IMR-90 (cell line): Measurements from ENCODE around the gene SLC44A4. TPM values are rescaled to one million over a fixed set of nuclear protein-coding genes. Genes with fewer than 3 reads are reported as not detected.
A peak's percentile ranks its signal among the peaks of the same experiment; 100 is the strongest.
"Not testable (repeated sequence)": the region's sequence is repeated elsewhere in the genome, so short reads cannot be mapped to it uniquely, and the experiment has no call there.

Experiments used
- ATAC-seq: fragments of 200-7000 bp; cut with Tn5 transposase; 2 replicates; pipeline ENCODE4 v1.9.1; 2020; ENCODE audit warnings: low read depth, mild to moderate bottlenecking, moderate library complexity
- BruUV-seq: library from RNA; stranded (reverse); fragments of 400-500 nt; replicated peaks from 2 replicates; lab custom pipeline; 2021; lab: Mats Ljungman, UMichigan
- CTCF ChIA-PET: fragments of 300-600 bp; formaldehyde crosslinking; extraction: SDS; loops from one replicate; lab custom pipeline; 2021; ENCODE audit warnings: antibody characterized with exemption; lab: Yijun Ruan, JAX
- POLR2A ChIA-PET: fragments of 300-600 bp; sonication (Branson Sonifier 250); formaldehyde crosslinking; loops from one replicate; lab custom pipeline; 2022; ENCODE audit warnings: antibody characterized with exemption; ENCODE audit not compliant: unreplicated experiment; lab: Charles Lee
- DNase-seq: peaks from one replicate; pipeline ENCODE4 v3.0.0; 2013
- H2AFZ ChIP-seq: replicated peaks from 2 replicates; pipeline ENCODE3; 2013; ENCODE audit warnings: low read length, mild to moderate bottlenecking; ENCODE audit not compliant: poor library complexity
- H2AK5ac ChIP-seq: 2 replicates; pipeline ENCODE4 v1.6.1; 2013; ENCODE audit warnings: low read depth, low read length, inconsistent platforms
- H2AK9ac ChIP-seq: replicated peaks from 2 replicates; pipeline ENCODE3; 2013; ENCODE audit warnings: mild to moderate bottlenecking, low read depth, low read length, moderate library complexity; ENCODE audit not compliant: poor library complexity
- H2BK120ac ChIP-seq: 2 replicates; pipeline ENCODE4 v1.6.1; 2013; ENCODE audit warnings: low read depth, low read length, inconsistent platforms
- H2BK15ac ChIP-seq: 3 replicates; pipeline ENCODE4 v1.6.1; 2013; ENCODE audit warnings: low read depth, low read length, inconsistent platforms
- H2BK20ac ChIP-seq: 2 replicates; pipeline ENCODE4 v1.6.1; 2013; ENCODE audit warnings: low read depth, mild to moderate bottlenecking, inconsistent platforms, low read length, moderate library complexity
- H2BK5ac ChIP-seq: 2 replicates; pipeline ENCODE4 v1.6.1; 2013; ENCODE audit warnings: mild to moderate bottlenecking, low read depth, low read length, inconsistent platforms; ENCODE audit not compliant: poor library complexity, severe bottlenecking
- H3K14ac ChIP-seq: replicated peaks from 2 replicates; pipeline ENCODE4 v1.6.1; 2013; ENCODE audit warnings: low read depth, low read length, inconsistent platforms
- H3K18ac ChIP-seq: 2 replicates; pipeline ENCODE4 v1.6.1; 2013; ENCODE audit warnings: low read depth, low read length, control low read depth
- H3K23ac ChIP-seq: 2 replicates; pipeline ENCODE4 v1.6.1; 2013; ENCODE audit warnings: low read depth, low read length, inconsistent platforms
- H3K27ac ChIP-seq: 2 replicates; pipeline ENCODE4 v1.5.1; 2013; ENCODE audit warnings: mild to moderate bottlenecking, control low read depth, low read length; ENCODE audit not compliant: insufficient read depth
- H3K27me3 ChIP-seq: 2 replicates; pipeline ENCODE4 v1.6.1; 2013; ENCODE audit warnings: low read length; ENCODE audit not compliant: control insufficient read depth, insufficient read depth
- H3K36me3 ChIP-seq: 2 replicates; pipeline ENCODE4 v1.6.1; 2013; ENCODE audit warnings: low read length, mixed read lengths; ENCODE audit not compliant: control insufficient read depth, insufficient read depth
- H3K4ac ChIP-seq: 2 replicates; pipeline ENCODE4 v1.6.1; 2013; ENCODE audit warnings: low read depth, low read length, inconsistent platforms
- H3K4me1 ChIP-seq: 2 replicates; pipeline ENCODE4 v1.6.1; 2013; ENCODE audit warnings: low read length, mixed read lengths; ENCODE audit not compliant: control insufficient read depth, insufficient read depth
- H3K4me2 ChIP-seq: 2 replicates; pipeline ENCODE4 v1.6.1; 2013; ENCODE audit warnings: low read depth, mild to moderate bottlenecking, control low read depth, low read length, moderate library complexity
- H3K4me3 ChIP-seq: 2 replicates; pipeline ENCODE4 v1.5.1; 2013; ENCODE audit warnings: low read depth, mild to moderate bottlenecking, control low read depth, low read length, moderate library complexity; ENCODE audit not compliant: insufficient read depth
- H3K56ac ChIP-seq: 2 replicates; pipeline ENCODE4 v1.6.1; 2013; ENCODE audit warnings: low read length, inconsistent platforms; ENCODE audit not compliant: insufficient read depth; ENCODE audit errors: extremely low read depth
- H3K79me1 ChIP-seq, 2 experiments: 2 replicates each; pipeline ENCODE4 v1.6.1; 2013; ENCODE audit warnings: low read length in 2 of 2, inconsistent platforms in 1 of 2, low read depth in 1 of 2
- H3K9ac ChIP-seq: 2 replicates; pipeline ENCODE4 v1.6.1; 2013; ENCODE audit warnings: low read depth, low read length, control low read depth
- H3K9me1 ChIP-seq: 2 replicates; pipeline ENCODE4 v1.6.1; 2013; ENCODE audit warnings: low read length, inconsistent platforms; ENCODE audit not compliant: insufficient read depth
- H3K9me3 ChIP-seq: 2 replicates; pipeline ENCODE4 v1.6.1; 2013; ENCODE audit warnings: low read length; ENCODE audit not compliant: control insufficient read depth, insufficient read depth
- H4K20me1 ChIP-seq: 2 replicates; pipeline ENCODE4 v1.6.1; 2013; ENCODE audit warnings: low read length, inconsistent platforms; ENCODE audit not compliant: insufficient read depth
- H4K5ac ChIP-seq: 2 replicates; pipeline ENCODE4 v1.6.1; 2013; ENCODE audit warnings: mild to moderate bottlenecking, low read depth, low read length, control low read depth
- H4K8ac ChIP-seq, 2 experiments: 2 replicates each; pipeline ENCODE4 v1.6.1; 2013; ENCODE audit warnings: low read depth in 2 of 2, low read length in 2 of 2, control low read depth in 1 of 2, inconsistent platforms in 1 of 2
- H4K91ac ChIP-seq: 2 replicates; pipeline ENCODE4 v1.6.1; 2013; ENCODE audit warnings: low read depth, low read length, inconsistent platforms; ENCODE audit not compliant: insufficient read depth
- CEBPB ChIP-seq: IDR thresholded peaks from 2 replicates; pipeline ENCODE4 v1.6.1; 2012; ENCODE audit warnings: low read depth, low read length, improper control_type of control experiment
- RAD21 ChIP-seq: IDR thresholded peaks from 2 replicates; pipeline ENCODE4 v1.6.1; 2012; ENCODE audit warnings: low read length, improper control_type of control experiment
- RCOR1 ChIP-seq: IDR thresholded peaks from 2 replicates; pipeline ENCODE4 v1.6.1; 2012; ENCODE audit warnings: mild to moderate bottlenecking, low read length, improper control_type of control experiment; ENCODE audit not compliant: insufficient replicate concordance
- WGBS, 2 experiments: methylation state at CpG; one replicate each; pipeline versions ENCODE4 v1.1.5 to v1.1.7; 2013; ENCODE audit warnings: missing lambda C conversion rate in 2 of 2; ENCODE audit not compliant: insufficient read length in 1 of 2; ENCODE audit errors: extremely low coverage in 2 of 2; 5-methylcytosine and 5-hydroxymethylcytosine counted together
- dilution Hi-C: fragments of 300-500 bp; cut with HindIII; formaldehyde crosslinking; loops from one replicate; pipeline ENCODE4 v1.14.3; 2018; ENCODE audit warnings: low sequenced_read_pairs; ENCODE audit not compliant: unreplicated experiment
- in situ Hi-C: fragments of 300-500 bp; cut with MboI; formaldehyde crosslinking; loops from 3 replicates; pipeline ENCODE4 v1.14.3; 2019; ENCODE audit warnings: low sequenced_read_pairs, inconsistent platforms, mixed read lengths
- intact Hi-C: fragments of 100-400 bp; cut with micrococcal nuclease; formaldehyde crosslinking; loops from 2 replicates; pipeline ENCODE4 v1.10.0; 2022
- polyA plus RNA-seq, 3 experiments: library from polyadenylated mRNA; depleted of rRNA; stranded (reverse); fragments of >200 nt; gene quantifications; 2 replicates each; pipeline ENCODE4 v1.2.3, GENCODE V29; 2012; ENCODE audit warnings: low replicate concordance in 1 of 3
- total RNA-seq: library from RNA; depleted of rRNA; stranded (reverse); fragments of >200 nt; gene quantifications from 2 replicates; pipeline ENCODE4 v1.2.3, GENCODE V29; 2012

SLC44A4 gene
- total and polyA plus RNA-seq, 2 of the 4 experiments (the other 2 are of a cell fraction), result 0.14 to 0.36 TPM

DNA sequence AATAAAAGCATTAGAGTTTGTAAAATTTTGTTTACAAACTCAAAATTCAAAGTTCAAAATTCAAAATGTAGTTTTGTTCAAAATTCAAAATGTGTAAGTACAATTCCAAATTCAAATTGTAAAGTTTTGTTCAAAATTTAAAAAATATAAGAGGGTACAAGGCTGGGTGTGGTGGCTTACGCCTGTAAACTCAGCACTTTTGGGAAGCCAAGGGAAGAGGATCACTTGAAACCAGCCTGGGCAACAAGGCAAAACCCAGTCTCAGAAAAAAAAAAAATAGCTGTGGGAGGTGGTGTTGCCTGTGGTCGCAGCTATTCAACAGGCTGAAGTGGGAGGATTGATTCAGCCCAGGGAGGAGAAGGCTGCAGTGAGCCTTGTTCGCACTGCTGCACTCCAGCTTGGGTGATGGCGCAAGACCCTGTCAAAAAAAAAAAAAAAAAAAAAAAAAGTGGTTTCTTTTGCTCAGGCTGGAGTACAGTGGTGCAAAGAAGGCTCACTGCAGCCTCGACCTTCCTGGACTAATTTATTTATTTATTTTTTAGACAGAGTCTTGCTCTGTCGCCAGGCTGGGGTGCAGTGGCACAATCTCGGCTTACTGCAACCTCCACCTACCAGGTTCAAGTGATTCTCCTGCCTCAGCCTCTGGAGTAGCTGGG lies 28.5 kb upstream of the SLC44A4 start:
- H3K4me3 ChIP-seq, result no peak overlapping the region
- no peaks in the 10 kb centered on the region for H3K9me3 ChIP-seq
- H3K9me1 ChIP-seq, result peaks cover 14% of the 10 kb centered on the region; the same call in 1 of the 2 replicates
- in situ Hi-C loops (no loop called here), dilution Hi-C loops (no loop called here), intact Hi-C loops (no loop called here)
- no peak for TF ChIP-seq RAD21
- no peak for TF ChIP-seq RCOR1
- peak; percentile 93 for TF ChIP-seq CEBPB
- no peak overlapping the region for H2BK120ac ChIP-seq
- peak; percentile 46 for ATAC-seq
- BruUV-seq, result no TSS peak
- peak; percentile 85 for DNase-seq
- no peaks in the 10 kb centered on the region for H4K20me1 ChIP-seq
- H3K9ac ChIP-seq, result no peak overlapping the region
- H2AK9ac ChIP-seq, result no peak overlapping the region
- ChIA-PET POLR2A (no interaction called here), CTCF (interaction anchor here (0.6 to 1.2 kb wide), 2 partner anchors 45 to 686 kb away, joined by 3 read pairs; no protein-coding TSS in a partner anchor)
- H3K14ac ChIP-seq, result 0 out of 2 replicates have a peak overlapping the region, but pooled peaks have one; percentile 25
- H3K36me3 ChIP-seq, result no peaks in the 10 kb centered on the region
- H2AK5ac ChIP-seq, result 0 out of 2 replicates have a peak overlapping the region, but pooled peaks have one; percentile 15
- H4K5ac ChIP-seq, result no peak overlapping the region
- H3K27ac ChIP-seq, result peak overlapping the region; percentile 55; the same call in 1 of the 2 replicates
- no peak overlapping the region for H2BK15ac ChIP-seq
- no peak overlapping the region for H3K4me2 ChIP-seq
- peak overlapping the region in 1 of 2 experiments; percentile 30; a peak in 1 of 4 replicates for H4K8ac ChIP-seq
- peak overlapping the region; percentile 26 for H2AFZ ChIP-seq
- no peak overlapping the region for H3K23ac ChIP-seq
- no peak overlapping the region for H2BK20ac ChIP-seq
- no peak overlapping the region for H4K91ac ChIP-seq
- H2BK5ac ChIP-seq, result no peak overlapping the region
- peaks cover 10% of the 10 kb centered on the region for H3K4me1 ChIP-seq
- no peaks in the 10 kb centered on the region for H3K27me3 ChIP-seq
- no peak overlapping the region for H3K18ac ChIP-seq
- H3K4ac ChIP-seq, result peak overlapping the region; percentile 52; the same call in 1 of the 2 replicates
- no peaks in the 10 kb centered on the region for H3K79me1 ChIP-seq
- H3K56ac ChIP-seq, result no peak overlapping the region
- WGBS, 2 experiments, result 7% methylated on average over 2 of the region's 7 CpGs; no CpG with 5 or more reads in 1 of the 2 experiments

- H2BK5ac ChIP-seq, BruUV-seq, H3K56ac ChIP-seq, H3K9me3 ChIP-seq, H3K9ac ChIP-seq, DNase-seq, H4K20me1 ChIP-seq, H3K14ac ChIP-seq, intact Hi-C loops, H4K5ac ChIP-seq, H3K4me1 ChIP-seq, H2AK5ac ChIP-seq, H3K79me1 ChIP-seq, H3K18ac ChIP-seq, H3K4me2 ChIP-seq, POLR2A ChIA-PET, in situ Hi-C loops, H2BK15ac ChIP-seq, H3K4ac ChIP-seq, H3K36me3 ChIP-seq, H2BK120ac ChIP-seq, H2AFZ ChIP-seq, H3K27ac ChIP-seq, dilution Hi-C loops, H4K8ac ChIP-seq, H3K9me1 ChIP-seq, ATAC-seq, H3K23ac ChIP-seq, H3K27me3 ChIP-seq, H3K4me3 ChIP-seq, H2BK20ac ChIP-seq: not testable (repeated sequence)
- CTCF ChIA-PET, result interaction anchor here (1.2 to 2.1 kb wide), 2 partner anchors 46 kb away, joined by 3 to 10 read pairs; no protein-coding TSS in a partner anchor
- WGBS, 2 experiments, result 76% methylated on average over 6 of the region's 8 CpGs; no CpG with 5 or more reads in 1 of the 2 experiments
- Histone ChIP-seq H2AK9ac (peak overlapping the region; percentile 61), H4K91ac (0 out of 2 replicates have a peak overlapping the region, but pooled peaks have one; percentile 32)
Measured at GRCh38 chr6:31906727-31907126, 27.9 kb upstream of the SLC44A4 start.
